Cortex of kidney (tissue), 1 donor: Measurements from ENCODE around the gene AAMP.
"Not testable (repeated sequence)": the region's sequence is repeated elsewhere in the genome, so short reads cannot be mapped to it uniquely, and the experiment has no call there.

Experiments used
- DNase-seq: peaks from one replicate; lab custom pipeline; 2025; lab: John Stamatoyannopoulos, UW

Gene AAMP, protein sequence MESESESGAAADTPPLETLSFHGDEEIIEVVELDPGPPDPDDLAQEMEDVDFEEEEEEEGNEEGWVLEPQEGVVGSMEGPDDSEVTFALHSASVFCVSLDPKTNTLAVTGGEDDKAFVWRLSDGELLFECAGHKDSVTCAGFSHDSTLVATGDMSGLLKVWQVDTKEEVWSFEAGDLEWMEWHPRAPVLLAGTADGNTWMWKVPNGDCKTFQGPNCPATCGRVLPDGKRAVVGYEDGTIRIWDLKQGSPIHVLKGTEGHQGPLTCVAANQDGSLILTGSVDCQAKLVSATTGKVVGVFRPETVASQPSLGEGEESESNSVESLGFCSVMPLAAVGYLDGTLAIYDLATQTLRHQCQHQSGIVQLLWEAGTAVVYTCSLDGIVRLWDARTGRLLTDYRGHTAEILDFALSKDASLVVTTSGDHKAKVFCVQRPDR

DNA sequence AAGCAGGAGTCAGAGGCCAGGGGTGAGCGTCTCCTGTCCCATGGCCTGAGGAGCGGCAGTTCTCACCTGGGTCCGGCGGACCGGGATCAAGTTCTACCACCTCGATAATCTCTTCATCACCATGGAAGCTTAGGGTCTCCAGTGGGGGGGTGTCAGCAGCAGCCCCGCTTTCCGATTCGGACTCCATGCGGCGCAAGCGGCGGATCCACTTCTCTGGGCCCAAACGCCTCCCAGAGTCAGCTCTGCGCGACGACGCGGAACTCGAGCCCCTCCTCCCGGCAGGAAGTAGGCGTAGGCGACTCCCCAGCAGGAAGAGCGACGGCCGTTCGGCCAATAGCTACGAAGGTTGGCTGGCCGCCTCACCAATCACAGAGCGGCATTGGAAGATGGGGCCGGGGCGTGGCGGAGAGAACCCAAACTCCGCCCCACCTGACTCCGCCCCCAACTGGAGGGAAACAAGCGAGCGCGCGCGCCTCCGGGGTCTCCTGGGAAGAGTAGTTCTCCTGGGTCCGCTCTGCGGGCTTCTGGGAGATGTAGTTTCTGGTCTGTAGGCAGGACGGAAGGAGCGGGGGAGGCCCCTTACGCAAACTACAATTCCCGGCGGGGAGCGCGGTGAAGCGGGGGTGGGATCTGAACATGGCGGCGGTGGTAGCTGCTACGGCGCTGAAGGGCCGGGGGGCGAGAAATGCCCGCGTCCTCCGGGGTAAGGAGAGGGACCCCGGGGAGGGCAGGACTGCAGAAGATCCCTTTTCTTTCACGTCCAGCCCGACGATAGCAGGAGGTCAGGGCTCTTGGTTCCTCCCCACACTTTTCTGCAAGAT, at the start of gene AAMP, which contains the start of gene PNKD:
TSS of gene AAMP (minus strand) at position 238 of the 821 bp plus-strand sequence. CDS start at position 187, 51 bp downstream.
TSS of gene PNKD (plus strand) at position 620 of the 821 bp plus-strand sequence. CDS start at position 637, 17 bp downstream.
- DNase-seq, result no peak

DNA sequence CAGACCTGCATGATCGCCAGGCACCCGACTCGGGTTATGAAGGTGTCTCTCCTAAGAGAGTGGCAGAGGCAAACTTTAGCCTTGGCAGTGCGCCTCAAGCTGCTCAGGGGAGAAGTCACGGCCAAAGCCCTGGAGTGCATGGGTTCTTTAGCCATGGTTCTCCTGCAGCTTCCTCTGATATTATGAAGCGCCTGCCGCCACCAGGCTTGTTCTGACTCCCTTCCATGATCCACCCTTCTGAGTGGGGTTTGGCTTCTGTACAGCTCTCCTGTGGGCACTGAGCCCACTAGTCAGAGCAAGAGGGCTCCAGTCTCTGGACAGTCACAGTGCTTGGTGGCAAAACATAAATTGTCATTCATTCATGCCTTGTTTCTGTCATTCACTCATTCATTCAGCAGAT, 48.3 kb upstream of the AAMP start:
- no peak for DNase-seq

DNA sequence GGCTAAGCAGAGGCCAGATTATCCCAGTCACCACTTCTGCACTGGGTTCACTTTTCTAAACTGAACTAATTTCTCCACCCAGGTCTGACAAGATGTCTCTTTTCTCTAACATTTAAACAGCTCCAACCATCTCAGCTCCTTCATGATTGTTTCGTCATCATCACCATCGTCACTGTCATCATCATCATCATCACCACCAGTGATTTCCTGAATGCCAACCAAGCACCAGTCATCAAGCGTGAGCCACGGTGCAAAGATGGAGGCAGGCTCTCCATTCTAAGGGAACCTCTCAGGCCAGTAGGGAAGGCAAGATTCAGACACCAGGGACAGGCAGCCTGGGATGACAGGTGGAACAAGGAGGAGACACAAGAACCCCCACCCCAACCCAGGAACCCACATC, 47.9 kb upstream of the AAMP start:
- no peak for DNase-seq

DNA sequence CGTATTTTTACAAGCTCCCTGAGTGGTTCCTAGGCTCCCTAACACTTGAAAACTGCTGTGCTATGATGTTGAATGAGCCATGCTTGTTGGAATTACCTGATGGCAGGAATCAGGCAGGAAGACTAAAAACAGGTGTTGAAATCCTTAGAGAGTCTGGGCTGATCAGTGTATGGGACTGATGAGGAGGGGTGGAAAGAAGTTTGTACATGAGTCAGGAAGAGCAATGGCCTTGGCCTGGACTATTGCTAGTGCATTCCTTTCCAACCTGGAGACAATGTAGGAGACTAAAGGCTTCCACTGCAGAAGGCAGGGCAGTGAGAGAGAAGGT, 47.3 kb upstream of the AAMP start:
- no peak for DNase-seq

DNA sequence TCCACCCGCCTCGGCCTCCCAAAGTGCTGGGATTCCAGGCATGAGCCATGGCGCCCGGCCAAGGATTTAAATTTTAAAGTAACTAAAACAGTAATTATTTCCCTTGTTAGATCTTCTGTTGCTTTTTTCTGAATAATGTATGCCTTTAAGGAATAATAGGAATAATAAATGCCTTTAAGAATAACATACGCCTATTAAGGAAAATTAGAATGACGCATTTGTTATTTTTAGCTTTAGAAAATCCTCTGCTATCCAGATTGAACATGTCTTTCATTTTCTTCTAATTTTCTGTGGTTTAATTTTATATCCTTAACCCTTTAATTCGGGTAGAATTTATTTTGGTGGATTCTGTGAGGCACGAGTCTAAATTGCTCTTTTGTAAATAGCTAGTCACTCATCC, 45.5 kb upstream of the AAMP start:
- no peak for DNase-seq

DNA sequence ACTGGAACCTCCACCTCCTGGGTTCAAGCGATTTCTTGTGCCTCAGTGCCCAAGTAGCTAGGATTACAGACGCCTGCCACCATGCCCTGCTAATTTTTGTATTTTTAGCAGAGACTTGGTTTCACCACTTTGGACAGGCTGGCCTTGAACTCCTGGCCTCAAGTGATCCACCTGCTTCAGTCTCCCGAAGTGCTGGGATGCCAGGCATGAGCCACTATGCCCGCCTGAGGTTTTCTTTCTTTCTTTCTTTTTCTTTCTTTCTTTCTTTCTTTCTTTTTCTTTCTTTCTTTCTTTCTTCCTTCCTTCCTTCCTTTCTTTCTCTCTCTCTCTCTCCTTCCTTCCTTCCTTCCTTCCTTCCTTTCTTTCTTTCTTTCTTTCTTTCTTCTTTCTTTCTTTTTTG, 44.8 kb upstream of the AAMP start:
- DNase-seq, result not testable (repeated sequence)

DNA sequence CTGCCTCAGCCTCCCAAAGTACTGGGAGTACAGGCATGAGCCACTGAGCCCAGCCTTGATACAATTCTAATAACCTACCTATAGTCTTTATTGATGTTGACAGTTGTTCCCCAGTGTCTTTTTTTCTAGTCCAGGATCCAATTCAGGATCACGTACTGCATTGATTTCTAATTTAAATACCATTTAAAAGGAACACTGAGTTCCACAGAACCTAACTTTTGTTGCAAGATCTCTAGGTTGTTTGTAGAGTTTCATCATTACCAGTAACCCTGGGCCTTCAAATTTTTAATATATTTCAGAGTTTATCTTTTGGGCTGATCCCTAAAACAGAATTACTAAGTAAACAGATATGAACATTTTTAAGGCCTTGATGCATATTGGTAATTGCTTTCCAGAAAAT, 43.4 kb upstream of the AAMP start:
- no peak for DNase-seq

DNA sequence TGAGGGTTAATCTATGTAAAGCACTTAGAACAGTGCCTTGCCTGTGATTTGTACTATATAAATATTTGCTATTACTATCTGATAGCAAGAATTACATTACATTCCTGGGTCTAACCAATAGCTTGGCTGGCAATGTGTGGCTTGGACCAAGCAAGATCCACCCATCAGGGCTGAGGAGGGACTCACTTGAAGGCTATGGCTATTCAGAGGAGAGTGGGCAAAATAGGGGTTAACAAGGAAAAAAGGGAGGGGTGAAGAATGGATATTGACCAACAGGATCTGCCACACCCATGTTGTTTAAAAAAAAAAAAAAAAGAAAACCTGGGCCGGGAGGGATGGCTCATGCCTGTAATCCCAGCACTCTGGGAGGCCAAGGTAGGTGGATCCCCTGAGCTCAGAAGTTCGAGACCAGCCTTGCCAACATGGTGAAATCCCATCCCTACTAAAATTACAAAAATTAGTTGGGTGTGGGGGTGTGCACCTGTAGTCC, 42.4 kb upstream of the AAMP start:
- DNase-seq, result no peak

DNA sequence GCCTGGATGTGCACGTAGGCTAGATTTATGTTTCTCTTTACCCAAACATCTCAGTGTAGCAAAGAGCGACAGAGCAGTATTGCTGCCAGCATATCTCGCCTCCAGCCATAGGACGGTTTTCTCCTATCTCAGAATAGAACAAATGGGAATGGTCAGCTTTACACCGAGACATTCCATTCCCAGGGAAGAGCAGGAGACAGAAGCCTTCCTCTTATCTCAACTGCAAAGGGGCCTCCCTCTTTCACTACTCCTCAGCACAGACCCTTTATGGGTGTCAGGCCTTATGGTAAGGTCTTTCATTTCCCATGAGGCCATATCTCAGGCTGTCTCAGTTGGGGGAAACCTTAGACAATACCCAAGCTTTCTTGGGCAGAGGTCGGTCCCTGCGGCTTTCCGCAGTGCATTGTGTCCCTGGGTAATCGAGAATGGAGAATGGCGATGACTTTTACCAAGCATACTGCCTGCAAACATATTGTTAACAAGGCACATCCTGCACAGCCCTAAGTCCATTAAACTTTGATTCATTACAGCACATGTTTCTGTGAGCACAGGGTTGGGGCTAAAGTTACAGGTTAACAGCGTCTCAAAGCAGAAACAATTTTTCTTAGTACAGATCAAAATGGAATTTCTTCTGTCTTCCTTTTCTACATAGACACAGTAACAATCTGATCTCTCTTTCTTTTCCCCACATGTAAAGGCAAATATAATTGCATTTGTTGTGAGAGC, 41.8 kb upstream of the AAMP start:
- not testable (repeated sequence) for DNase-seq

DNA sequence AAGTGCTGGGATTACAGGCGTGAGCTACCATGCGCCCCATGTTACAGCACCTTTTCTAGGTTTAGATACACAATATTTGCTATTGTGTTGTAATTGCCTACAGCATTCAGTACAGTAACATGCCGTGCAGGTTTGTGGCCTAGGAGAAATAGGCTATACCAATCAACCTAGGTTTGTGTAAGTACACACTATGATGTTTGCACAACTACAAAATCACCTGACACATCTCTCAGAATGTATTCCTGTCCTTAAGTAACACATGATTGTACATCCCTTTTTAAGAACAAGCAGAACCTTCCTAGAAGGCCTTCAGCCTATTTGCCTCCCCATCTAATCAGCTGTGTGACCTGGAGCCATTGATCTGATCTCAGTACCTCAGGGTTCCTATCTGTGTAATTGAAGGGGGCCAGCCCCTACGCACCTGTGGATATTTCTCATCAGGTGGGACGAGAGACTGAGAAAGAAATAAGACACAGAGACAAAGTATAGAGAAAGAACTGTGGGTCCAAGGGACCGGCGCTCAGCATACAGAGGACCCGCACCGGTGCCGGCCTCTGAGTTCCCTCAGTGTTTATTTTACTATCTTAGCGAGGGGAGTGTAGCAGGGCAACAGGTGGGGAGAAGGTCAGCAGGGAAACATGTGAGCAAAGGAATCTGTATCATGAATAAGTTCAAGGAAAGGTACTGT, 41.1 kb upstream of the AAMP start:
- DNase-seq, result no peak

DNA sequence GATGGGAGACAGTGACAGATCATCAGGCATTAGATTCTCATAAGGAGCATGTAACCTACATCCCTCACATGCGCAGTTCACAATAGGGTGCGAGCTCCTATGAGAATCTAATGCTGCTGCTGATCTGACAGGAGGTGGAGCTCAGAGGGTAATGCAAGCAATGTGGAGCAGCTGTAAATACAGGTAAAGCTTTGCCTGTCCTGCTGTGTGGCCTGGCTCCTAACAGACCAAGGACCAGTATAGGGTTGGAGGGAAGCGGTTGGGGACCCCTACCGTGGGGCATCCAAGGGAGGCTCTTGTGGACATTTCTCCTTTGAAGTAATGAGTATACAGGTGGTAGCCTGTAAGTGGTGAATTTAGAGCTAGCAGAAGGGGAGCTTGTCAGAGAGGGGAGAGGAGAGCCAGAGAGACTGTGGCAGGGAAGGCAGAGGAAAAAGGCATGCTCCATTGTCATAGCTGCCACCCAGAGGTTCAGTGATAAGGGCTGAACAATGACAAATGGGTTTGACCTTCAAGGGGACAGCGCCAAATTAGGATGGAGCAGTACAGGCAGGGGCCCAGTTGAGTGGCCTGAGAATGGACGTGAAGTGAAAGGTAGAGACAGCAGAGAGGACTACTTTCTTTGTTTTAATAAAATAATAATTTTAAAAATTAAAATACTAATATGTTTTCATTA, 37.6 kb upstream of the AAMP start:
- no peak for DNase-seq

DNA sequence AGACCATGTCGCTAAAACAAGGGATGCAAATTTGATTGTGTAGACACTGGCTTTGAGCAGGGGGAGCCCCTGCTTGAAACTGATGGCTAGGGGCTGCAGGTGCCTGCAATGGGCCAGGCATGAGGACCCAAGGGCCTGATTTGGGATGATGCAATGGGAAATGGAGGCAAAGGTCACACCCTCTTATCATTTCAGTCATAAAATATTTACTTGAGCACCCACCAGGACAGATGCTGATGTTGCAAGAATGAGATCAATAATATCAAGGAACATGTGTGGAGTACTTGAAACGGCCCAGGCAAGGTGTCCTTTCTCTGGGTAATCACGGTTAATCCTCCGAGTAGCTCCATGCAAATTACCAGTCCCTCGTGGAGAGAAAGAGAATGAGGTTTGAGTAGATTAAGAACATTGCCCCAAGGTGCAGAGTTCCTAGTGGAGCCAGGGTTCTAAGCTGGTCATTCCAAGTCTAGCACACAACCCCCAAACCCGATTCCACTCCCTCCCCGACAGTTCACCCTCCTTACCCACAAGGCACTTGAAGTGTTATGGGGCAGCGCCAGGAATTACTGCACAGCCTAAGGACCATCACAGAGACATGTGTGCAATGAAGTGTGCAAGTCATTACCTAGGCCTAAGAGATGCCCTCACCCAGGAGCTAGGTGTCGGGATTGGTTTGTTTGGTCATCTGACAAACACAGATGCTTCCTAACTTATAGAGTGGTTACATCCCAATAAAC, 36.4 kb upstream of the AAMP start:
- DNase-seq, result no peak

DNA sequence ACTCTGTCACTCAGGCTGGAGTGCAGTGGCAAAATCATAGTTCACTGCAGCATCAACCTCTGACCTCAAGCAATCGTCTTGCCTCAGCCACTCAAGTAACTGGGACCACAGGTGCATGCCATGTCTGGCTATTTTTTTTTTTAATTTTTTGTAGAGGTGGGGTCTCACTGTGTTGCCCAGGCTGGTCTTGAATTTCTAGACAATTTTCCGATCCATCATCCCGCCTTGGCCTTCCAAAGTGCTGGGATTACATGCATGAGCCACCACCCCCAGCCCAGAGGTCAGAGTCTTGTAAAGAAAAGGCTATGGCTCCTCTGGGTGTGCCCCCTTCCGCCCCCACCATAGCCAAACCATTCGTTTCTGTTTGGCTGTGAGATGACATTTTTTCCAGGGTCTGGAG, 35.4 kb upstream of the AAMP start:
- DNase-seq, result no peak

DNA sequence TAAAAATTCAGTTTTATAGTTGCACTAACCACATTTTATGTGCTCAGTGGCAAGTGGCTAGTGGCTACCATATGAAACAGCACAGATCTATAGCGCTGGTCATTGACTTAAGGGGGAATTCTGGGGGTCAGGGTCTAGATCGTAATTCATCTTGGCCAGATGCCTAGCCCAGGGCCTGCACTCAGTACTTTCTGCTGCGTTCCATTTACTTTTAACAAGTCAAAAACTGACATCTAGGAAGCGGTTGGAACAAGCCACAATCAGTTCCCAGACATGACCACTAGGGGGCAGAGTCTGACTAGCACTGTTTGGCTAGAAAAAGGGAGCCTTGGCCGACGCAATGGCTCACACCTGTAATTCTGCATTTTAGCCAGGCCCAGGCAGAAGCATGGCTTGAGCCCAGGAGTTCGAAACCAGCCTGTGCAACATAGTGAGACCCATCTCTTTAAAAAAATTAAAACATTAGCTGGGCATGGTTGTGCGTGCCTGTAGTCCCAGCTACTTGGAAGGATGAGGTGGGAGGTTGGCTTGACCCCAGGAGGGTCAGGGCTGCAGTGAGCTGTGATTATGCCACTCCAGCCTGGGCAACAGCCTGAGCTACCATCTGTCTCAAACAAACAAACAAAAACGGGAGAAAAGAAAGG, 31.4 kb upstream of the AAMP start:
- no peak for DNase-seq

DNA sequence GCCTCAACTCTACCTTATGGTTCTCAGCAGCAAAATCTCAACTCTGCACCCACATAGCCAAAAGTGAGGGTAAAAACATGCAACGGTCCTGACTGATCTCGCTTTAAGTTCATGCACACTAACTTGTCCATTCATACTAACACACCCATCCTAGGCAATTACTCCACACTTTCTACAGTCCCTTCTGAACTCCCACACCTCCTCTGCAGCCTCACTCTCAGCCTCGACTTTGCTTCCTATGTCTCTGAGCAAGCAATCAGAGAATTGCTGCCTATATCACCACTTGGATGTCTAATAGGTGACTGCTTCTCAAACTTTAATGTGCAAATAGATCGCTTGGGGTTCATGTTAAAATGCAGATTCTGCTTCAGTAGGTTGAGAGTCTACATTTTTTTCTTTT, 30.2 kb upstream of the AAMP start:
- no peak for DNase-seq

DNA sequence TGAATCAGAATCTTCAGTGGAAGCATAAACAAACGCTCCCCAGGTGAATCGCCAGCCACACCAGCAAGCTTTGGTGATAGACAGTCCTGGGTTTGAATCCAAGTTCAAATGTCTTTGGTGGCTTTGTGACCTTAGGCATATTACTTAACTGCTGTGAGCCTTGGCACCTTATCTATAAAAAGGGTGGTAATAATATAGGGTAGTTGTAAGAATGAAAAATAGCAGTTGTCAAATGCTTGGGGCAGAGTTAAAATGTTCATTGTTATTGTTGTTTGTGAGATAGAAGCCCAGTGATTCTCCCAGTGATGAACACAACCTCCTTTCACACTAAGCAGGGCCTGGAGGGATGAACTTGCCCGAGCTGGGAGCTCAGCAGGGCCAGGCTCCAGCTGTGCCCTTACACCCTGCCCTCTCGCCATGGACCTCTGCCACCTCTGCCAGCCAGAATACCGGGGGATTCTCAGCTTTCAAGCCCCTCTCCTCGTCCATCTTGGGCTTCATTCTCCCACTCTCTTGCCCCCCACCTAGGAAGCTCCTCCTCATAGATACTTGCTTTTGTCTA, 28.5 kb upstream of the AAMP start:
- no peak for DNase-seq

DNA sequence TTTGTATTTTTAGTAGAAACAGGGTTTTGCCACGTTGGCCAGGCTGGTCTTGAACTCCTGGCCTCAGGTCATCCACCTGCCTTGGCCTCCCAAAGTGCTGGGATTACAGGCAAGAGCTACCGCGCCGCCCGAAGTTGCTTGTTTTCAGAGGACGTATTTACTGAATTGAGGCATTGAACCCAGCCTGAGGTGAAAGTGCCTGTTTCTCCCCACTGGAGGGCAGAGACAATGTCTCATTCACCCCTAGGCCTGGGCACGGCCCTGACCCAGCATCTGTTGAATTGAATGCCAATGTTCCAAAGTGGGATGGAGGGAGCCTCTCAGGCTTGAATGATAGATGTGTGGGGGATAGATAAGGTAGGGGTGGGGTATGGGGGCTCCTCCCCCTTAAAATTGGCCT, 26.9 kb upstream of the AAMP start:
- no peak for DNase-seq

DNA sequence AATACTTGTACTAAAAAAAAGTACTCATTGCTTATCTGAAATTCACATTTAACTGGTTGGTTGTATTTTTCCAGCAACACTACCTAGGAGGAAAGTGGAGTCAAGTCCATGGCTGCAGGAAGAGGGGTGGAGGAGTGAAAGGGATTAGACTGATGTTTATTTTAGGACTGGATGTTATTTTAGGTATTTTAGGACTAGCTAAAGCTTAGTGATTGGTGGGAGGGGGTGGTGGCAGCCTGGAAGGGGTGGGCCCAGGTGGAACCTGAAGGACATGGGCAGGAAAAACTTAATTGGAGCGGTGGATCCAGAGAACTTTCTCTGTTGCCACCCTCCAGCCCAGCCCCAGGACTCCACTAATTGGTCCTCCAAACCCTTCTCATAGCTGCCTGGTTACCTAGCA, 26.3 kb upstream of the AAMP start:
- DNase-seq, result no peak

DNA sequence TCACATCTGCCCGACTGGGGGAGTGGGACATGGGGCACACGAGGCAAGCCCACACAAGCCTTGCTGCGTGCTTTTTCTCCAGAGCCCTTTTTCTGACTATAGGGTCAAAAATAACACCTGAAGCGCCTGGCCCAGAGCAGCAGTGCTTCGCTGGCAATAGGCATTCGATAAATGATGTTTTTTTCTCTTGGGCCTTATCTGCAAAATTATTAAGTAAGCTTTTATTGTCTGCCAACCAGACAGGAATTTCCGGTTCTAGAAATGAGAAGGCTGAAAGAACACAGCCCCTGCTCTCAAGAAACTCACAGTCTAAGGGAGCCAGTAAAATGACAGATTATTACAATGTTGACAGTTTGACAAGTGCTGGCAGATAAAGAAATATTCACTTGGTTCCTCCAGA, 25.1 kb upstream of the AAMP start:
- no peak for DNase-seq
